ENCODE results near the gene HSD17B11. TPM values are rescaled to one million over a fixed set of nuclear protein-coding genes. Genes with fewer than 3 reads are reported as not detected.
"Not testable (repeated sequence)": the region's sequence is repeated elsewhere in the genome, so short reads cannot be mapped to it uniquely, and the experiment has no call there.

Gene HSD17B11
- total and polyA plus RNA-seq, 10 donors, result 27.0 to 121 (median 54.0) TPM

DNA sequence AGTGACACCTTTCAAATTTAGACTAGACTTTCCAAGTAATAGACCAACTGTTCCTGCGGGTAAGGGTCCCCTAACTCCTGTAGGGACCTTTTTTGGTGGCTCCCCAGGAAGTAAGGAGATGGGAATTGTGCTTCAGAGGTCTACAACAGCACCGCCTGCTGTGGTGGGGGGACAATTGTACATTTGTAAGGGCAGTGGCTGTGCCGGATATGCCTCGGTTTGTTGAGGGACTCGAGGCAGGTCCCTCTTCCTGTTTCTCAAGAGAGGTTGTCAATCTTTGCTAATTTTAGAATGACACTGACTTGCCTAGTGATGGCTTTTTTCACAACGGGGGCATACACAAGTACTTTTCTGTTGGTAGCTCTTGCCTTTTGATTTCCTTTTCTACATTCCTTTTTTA, 15.5 kb upstream of the HSD17B11 start:
- intact Hi-C loops (cut with DNase I; ENCODE audit: low total_unique reads), result no loop called here
- no peak for DNase-seq
- Histone ChIP-seq H3K27ac (peak overlapping the region in 2 of 8 donors; percentile 16 to 19), H3K27me3 (replicated peaks in 1 of 7) (no peaks in the 10 kb centered on the region), H3K4me1 (peaks cover 0 to 22% (median 5%) of the 10 kb centered on the region in 6 donors), H3K36me3 (no peaks in the 10 kb centered on the region), H3K4me3 (peak overlapping the region in 1 of 8 donors; percentile 10), H3K9me3 (no peaks in the 10 kb centered on the region)
- TF ChIP-seq POLR2AphosphoS5 (IDR thresholded peaks at IDR 0.05) (no peak), POLR2A (IDR thresholded peaks at IDR 0.05) (no peak)
- TF ChIP-seq, protein P1, sequence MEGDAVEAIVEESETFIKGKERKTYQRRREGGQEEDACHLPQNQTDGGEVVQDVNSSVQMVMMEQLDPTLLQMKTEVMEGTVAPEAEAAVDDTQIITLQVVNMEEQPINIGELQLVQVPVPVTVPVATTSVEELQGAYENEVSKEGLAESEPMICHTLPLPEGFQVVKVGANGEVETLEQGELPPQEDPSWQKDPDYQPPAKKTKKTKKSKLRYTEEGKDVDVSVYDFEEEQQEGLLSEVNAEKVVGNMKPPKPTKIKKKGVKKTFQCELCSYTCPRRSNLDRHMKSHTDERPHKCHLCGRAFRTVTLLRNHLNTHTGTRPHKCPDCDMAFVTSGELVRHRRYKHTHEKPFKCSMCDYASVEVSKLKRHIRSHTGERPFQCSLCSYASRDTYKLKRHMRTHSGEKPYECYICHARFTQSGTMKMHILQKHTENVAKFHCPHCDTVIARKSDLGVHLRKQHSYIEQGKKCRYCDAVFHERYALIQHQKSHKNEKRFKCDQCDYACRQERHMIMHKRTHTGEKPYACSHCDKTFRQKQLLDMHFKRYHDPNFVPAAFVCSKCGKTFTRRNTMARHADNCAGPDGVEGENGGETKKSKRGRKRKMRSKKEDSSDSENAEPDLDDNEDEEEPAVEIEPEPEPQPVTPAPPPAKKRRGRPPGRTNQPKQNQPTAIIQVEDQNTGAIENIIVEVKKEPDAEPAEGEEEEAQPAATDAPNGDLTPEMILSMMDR (IDR thresholded peaks at IDR 0.05 in 8 of 11, conservative IDR thresholded peaks at IDR 0.05 in 3 of 11), result no peak
- 25 to 45% (median 30%) methylated on average over 6 of the region's 6 CpGs for WGBS, 5 donors

DNA sequence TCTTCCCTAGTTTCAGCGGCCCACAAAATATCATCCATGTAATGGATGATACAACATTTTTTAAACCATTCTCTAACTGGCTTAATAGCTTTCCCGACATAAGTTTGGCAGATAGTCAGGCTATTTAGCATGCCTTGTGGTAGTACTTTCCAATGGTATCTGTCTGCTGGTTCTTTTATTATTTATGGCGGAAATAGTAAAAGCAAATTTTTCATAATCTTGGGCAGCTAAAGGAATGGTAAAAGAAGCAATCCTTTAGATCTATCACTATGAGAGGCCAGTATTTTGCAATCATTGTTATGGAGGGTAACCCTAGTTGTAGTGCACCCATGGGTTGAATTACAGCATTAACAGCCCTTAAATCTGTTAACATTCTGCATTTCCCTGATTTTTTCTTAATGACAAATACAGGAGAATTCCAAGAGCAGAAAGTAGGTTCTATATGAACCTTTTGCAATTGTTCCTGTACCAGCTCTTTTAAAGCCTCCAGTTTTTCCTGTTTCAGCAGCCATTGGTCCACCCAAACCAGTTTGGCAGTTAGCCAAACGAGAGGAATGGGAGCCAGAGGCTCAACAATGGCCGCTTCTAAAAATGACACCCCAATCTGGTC, 14.3 kb upstream of the HSD17B11 start:
- TF ChIP-seq, protein P1 (IDR thresholded peaks at IDR 0.05 in 8 of 11, conservative IDR thresholded peaks at IDR 0.05 in 3 of 11), result no peak
- H3K27ac ChIP-seq, result no peak overlapping the region
- no peaks in the 10 kb centered on the region for H3K27me3 ChIP-seq (replicated peaks in 1 of 7)
- H3K36me3 ChIP-seq, result no peaks in the 10 kb centered on the region
- peaks cover 0 to 22% (median 5%) of the 10 kb centered on the region in 6 donors for H3K4me1 ChIP-seq
- H3K4me3 ChIP-seq, result no peak overlapping the region
- DNase-seq, result no peak
- peaks cover 0 to 2% (median 0%) of the 10 kb centered on the region in 8 donors for H3K9me3 ChIP-seq
- intact Hi-C loops (cut with DNase I; ENCODE audit: low total_unique reads), result no loop called here
- WGBS, 5 donors, result 70 to 93% (median 84%) methylated on average over 5 of the region's 5 CpGs

DNA sequence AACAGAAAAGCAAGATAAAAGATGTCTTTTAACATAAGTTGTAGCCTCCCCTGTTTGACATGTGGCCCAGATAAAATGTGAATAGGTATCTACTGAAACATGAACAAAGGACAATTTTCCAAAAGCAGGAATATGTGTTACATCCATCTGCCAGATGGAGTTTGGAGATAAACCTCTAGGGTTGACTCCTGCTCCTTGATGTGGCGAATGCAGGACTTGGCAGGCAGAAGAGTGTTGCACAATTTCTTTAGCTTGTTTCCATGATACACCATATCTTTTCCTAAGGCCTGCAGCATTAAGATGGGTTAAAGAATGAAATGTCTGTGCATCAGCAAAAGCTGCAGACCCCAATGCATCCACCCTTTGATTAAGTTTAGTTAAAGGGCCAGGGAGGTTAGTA, 12.7 kb upstream of the HSD17B11 start:
- intact Hi-C loops (cut with DNase I; ENCODE audit: low total_unique reads); H3K9me3 ChIP-seq; DNase-seq; H3K27ac ChIP-seq; H3K36me3 ChIP-seq; H3K4me3 ChIP-seq; H3K27me3 ChIP-seq (replicated peaks in 1 of 7): not testable (repeated sequence)
- WGBS, 5 donors, result 54 to 88% (median 76%) methylated on average over 1 of the region's 1 CpG
- H3K4me1 ChIP-seq, result peaks cover 0 to 22% (median 5%) of the 10 kb centered on the region in 6 donors

DNA sequence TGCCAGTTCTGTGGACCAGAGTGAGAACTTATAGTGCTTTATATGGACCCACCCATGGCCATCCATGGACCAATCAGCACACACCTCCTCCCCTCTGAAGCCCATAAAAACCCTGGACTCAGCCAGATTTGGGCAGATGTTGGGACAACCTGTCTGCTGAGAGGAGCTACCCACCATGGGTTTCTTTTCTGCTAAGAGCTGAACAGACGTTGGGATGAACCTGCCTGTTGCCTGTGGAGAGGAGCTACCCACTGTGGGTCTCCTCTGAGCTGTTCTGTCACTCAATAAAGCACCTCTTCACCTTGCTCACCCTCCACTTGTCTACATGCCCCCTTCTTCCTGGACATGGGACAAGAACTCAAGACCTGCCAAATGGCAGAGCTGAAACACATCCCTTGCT, 9.0 kb upstream of the HSD17B11 start:
- intact Hi-C loops (cut with DNase I; ENCODE audit: low total_unique reads), result no loop called here
- Histone ChIP-seq H3K9me3 (peaks cover 0 to 7% (median 0%) of the 10 kb centered on the region in 8 donors), H3K4me1 (no peaks in the 10 kb centered on the region), H3K36me3 (no peaks in the 10 kb centered on the region), H3K4me3 (no peak overlapping the region), H3K27me3 (replicated peaks in 1 of 7) (no peaks in the 10 kb centered on the region), H3K27ac (no peak overlapping the region)
- TF ChIP-seq POLR2AphosphoS5 (IDR thresholded peaks at IDR 0.05) (no peak), POLR2A (IDR thresholded peaks at IDR 0.05) (no peak)
- TF ChIP-seq, protein P1 (IDR thresholded peaks at IDR 0.05 in 8 of 11, conservative IDR thresholded peaks at IDR 0.05 in 3 of 11), result no peak
- no peak for DNase-seq
- 56 to 100% (median 86%) methylated on average over 1 of the region's 1 CpG for WGBS, 5 donors

DNA sequence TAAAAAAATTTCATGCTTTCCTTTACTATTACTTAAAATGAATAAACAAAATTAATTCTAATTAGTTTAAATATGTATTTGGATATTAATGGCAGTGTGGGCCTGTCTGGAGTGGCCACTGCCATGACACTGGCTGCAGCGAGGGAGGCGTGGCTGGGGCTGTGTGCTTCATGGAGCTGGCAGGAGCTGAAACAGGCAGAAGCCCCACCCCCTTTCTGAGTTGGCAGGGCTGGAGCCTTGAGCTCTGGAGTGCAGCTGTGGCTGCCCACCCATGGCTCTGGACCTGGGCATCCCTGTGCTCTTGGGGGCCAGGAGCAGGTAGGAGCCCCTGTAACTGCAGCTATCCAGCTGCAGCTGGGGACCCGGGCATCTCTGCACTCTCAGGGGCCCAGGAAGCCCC, 8.2 kb upstream of the HSD17B11 start:
- Histone ChIP-seq H3K4me3 (no peak overlapping the region), H3K4me1 (no peaks in the 10 kb centered on the region), H3K36me3 (no peaks in the 10 kb centered on the region), H3K27ac (no peak overlapping the region), H3K9me3 (peaks cover 0 to 7% (median 0%) of the 10 kb centered on the region in 8 donors), H3K27me3 (replicated peaks in 1 of 7) (no peaks in the 10 kb centered on the region)
- WGBS, 5 donors, result 77 to 92% (median 89%) methylated on average over 3 of the region's 3 CpGs
- no peak for TF ChIP-seq POLR2AphosphoS5 (IDR thresholded peaks at IDR 0.05)
- TF ChIP-seq, protein P1 (IDR thresholded peaks at IDR 0.05 in 8 of 11, conservative IDR thresholded peaks at IDR 0.05 in 3 of 11), result no peak
- no peak for TF ChIP-seq POLR2A (IDR thresholded peaks at IDR 0.05)
- no peak for DNase-seq
- intact Hi-C loops (cut with DNase I; ENCODE audit: low total_unique reads), result no loop called here

DNA sequence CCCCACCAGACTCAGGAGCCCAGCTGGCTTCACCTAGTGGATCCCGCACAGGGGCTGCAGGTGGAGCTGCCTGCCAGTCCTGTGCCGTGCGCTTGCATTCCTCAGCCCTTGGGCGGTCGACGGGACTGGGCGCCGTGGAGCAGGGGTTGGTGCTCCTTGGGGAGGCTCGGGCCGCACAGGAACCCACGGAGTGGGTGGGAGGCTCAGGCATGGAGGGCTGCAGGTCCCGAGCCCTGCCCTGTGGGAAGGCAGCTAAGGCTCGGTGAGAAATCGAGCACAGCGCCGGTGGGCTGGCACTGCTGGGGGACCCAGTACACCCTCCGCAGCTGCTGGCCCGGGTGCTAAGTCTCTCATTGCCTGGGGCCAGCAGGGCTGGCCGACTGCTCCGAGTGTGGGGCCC, 4.9 kb upstream of the HSD17B11 start:
- DNase-seq; H3K36me3 ChIP-seq; H3K27ac ChIP-seq; H3K4me3 ChIP-seq; H3K27me3 ChIP-seq (replicated peaks in 1 of 7); H3K9me3 ChIP-seq; H3K4me1 ChIP-seq; intact Hi-C loops (cut with DNase I; ENCODE audit: low total_unique reads): not testable (repeated sequence)
- WGBS, 5 donors, result 86 to 100% (median 96%) methylated on average over 6 to 20 of the region's 20 CpGs; no CpG with 5 or more reads in 1 of the 5 donors

DNA sequence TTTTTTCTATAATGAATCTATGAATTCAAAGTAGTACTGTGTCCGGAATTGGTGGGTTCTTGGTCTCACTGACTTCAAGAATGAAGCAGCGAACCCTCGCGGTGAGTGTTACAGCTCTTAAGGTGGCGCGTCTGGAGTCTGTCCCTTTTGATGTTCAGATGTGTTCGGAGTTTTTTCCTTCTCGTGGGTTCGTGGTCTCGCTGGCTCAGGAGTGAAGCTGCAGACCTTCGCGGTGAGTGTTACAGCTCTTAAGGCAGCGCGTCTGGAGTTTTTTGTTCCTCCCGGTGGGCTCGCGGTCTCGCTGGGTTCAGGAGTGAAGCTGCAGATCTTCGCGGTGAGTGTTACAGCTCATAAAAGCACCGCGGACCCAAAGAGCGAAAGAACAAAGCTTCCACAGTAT, 4.1 kb upstream of the HSD17B11 start:
- H3K27ac ChIP-seq; intact Hi-C loops (cut with DNase I; ENCODE audit: low total_unique reads); H3K9me3 ChIP-seq; DNase-seq; H3K27me3 ChIP-seq (replicated peaks in 1 of 7); H3K4me3 ChIP-seq; H3K36me3 ChIP-seq: not testable (repeated sequence)
- WGBS, 5 donors, result 80 to 89% (median 85%) methylated on average over 23 of the region's 23 CpGs
- peaks cover 0 to 15% (median 11%) of the 10 kb centered on the region in 6 donors for H3K4me1 ChIP-seq
